PC-3 (cell line): ENCODE measurements around the gene ITGA1.

Source experiments
- EZH2 ChIP-seq: fragments of 300-600 bp; sonication (generic); IDR thresholded peaks from one replicate; pipeline ENCODE4 v1.6.1; 2017; ENCODE audit warnings: antibody characterized with exemption, mild to moderate bottlenecking, low read length; ENCODE audit not compliant: unreplicated experiment
- TF ChIP-seq, protein P1 (sequence below): fragments of 300-600 bp; sonication (generic); conservative IDR thresholded peaks from 2 replicates; pipeline ENCODE4 v1.5.1; 2017; ENCODE audit warnings: antibody characterized with exemption, low read depth, mild to moderate bottlenecking, low read length

DNA sequence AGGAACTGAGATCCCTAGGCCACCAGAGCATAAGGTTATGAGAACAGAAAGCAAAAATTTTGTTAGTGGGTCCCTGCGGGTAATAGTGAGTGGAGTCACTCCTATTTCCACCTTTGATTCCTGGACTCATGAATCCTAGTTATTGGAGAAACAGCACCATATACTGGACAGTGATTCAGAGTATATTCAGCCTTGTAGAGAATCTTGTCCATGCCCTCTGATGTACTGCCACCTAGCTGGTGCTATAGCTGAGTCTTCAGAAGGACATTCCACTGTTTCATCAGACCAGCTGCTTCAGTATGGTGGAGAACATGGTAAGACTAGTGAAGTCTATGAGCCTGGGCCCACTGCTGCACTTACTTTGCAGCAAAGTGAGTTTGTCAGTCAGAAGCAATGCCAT lies 176.4 kb downstream of the ITGA1 start:
- TF ChIP-seq, protein P1, sequence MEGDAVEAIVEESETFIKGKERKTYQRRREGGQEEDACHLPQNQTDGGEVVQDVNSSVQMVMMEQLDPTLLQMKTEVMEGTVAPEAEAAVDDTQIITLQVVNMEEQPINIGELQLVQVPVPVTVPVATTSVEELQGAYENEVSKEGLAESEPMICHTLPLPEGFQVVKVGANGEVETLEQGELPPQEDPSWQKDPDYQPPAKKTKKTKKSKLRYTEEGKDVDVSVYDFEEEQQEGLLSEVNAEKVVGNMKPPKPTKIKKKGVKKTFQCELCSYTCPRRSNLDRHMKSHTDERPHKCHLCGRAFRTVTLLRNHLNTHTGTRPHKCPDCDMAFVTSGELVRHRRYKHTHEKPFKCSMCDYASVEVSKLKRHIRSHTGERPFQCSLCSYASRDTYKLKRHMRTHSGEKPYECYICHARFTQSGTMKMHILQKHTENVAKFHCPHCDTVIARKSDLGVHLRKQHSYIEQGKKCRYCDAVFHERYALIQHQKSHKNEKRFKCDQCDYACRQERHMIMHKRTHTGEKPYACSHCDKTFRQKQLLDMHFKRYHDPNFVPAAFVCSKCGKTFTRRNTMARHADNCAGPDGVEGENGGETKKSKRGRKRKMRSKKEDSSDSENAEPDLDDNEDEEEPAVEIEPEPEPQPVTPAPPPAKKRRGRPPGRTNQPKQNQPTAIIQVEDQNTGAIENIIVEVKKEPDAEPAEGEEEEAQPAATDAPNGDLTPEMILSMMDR, result peak; percentile 42; the same call in 1 of the 2 replicates
- no peak for TF ChIP-seq EZH2
